ENCODE measurements around the gene CSE1L.
"Not testable (repeated sequence)": the region's sequence is repeated elsewhere in the genome, so short reads cannot be mapped to it uniquely, and the experiment has no call there.

CSE1L gene

DNA sequence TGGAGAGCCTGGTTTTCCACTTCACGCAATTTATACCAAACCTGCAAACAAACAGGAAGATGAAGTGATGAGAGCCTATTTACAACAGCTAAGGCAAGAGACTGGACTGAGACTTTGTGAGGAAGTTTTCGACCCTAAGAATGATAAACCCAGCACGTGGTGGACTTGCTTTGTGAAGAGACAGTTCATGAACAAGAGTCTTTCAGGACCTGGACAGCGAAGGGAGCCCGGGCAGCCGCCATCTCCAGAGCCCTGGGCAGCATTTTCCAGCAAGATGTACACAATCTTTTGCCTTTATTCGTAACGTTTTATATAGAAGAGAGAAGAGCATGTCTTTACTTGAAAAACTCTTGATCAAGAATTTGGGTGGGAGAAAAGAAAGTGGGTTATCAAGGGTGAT lies 88.7 kb downstream of the CSE1L start:
- DNase-seq, result not testable (repeated sequence)

DNA sequence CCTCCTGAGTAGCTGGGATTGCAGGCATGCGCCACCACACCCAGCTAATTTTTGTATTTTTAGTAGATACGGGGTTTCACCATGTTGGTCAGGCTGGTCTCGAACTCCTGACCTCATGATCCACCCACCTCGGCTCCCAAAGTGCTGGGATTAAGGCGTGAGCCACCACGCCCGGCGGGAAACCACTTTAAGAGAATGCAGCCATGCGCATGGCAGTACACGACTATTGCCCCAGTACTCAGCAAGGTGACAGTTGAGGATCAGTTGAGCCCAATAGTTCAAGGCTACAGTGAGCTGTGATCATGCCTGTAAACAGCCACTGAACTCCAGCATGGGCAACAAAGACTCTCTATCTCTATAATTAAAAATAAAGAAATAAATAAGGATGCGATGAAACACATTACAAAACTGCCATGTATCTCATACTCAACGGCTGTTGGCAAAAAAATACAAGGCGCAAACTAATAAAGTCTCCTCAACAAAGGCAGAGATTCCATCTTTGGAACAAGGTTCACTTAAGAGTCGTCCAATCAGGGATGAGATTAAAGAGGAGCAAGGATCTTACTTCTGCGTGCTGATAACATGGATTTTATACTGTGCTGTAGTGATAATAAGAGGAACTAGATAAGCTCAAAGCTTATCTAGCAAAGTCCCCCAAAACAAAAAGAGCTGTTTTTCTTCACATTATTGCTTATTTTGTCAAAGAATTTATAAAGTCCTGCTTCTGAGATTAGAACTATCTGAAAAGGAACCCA lies 90.9 kb downstream of the CSE1L start:
- DNase-seq, result no peak

DNA sequence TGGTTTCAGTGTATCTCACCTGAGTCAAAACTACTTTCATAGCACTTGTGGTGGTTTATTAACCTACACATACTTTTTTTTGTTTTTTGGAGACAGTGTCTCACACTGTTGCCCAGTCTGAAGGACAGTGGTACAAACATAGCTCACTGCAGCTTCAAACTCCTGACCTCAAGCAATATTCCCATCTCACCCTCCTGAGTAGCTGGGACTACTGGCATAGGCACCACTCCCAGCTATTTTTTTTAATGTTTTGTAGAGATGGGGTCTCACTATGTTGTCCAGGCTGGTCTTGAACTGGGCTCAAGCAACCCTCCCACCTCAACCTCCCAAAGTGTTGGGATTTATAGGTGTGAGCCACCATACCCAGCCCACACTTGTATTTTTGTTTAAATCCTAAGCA lies 92.3 kb downstream of the CSE1L start:
- no peak for DNase-seq

DNA sequence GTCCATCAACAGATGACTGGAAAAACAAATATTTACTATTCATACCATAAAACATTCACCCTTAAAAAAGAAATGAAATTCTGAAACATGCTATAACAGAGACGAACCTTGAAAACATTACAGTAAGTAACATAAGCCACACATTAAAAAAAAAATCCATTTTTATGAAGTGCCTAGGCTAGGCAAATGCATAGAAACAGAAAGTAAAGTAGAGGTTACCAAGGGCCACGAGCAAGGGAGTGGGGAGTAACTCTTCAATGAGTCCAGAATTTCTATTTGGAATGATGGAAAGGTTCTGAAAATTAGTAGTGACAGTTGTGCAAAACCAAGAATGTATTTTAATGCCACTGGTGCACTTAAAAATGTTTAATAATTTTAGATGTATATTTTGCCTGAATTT lies 94.3 kb downstream of the CSE1L start:
- no peak for DNase-seq

DNA sequence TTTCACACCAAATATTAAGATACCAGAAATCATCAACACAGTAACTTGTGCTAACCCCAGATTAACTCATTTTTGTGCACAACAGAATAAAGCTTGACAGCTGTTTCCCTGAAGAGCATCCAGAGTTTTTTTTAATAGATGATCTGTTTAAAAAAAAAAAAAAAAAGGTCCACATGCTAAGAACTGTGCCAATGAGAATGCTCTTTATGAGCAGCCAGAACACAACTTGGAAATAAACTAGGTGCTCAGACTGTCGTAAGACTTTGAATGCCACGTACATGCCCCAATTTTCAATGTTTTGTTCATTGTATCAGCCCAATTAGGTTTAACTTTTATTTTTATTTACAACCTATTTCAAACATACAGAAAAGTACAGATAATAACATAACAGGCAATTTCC lies 94.7 kb downstream of the CSE1L start:
- no peak for DNase-seq
